GM19238 (cell line): ENCODE results near the gene ADCY10.
"Not testable (repeated sequence)": the region's sequence is repeated elsewhere in the genome, so short reads cannot be mapped to it uniquely, and the experiment has no call there.

Experiments
- DNase-seq: peaks from one replicate; pipeline ENCODE4 v3.0.0; 2011; ENCODE audit warnings: low spot score; ENCODE audit not compliant: insufficient read length

ADCY10 gene

GRCh38 chr1:167913895-167914496, at the start of gene ADCY10:
Gene ADCY10 (minus strand): TSS chr1:167914134. CDS start chr1:167905140, 8,994 bp downstream.
- no peak for DNase-seq

- DNase-seq, result no peak
Observed at GRCh38 chr1:167957710-167958109, 43.8 kb upstream of the ADCY10 start.

- no peak for DNase-seq
Observed at GRCh38 chr1:167955915-167956314, 42.0 kb upstream of the ADCY10 start.

- no peak for DNase-seq
Observed at GRCh38 chr1:167950569-167950968, 36.6 kb upstream of the ADCY10 start.

- no peak for DNase-seq
Observed at GRCh38 chr1:167949785-167950184, 35.9 kb upstream of the ADCY10 start.

GRCh38 chr1:167947733-167948132, 33.8 kb upstream of the ADCY10 start:
- no peak for DNase-seq

GRCh38 chr1:167943541-167943940, 29.6 kb upstream of the ADCY10 start:
- no peak for DNase-seq

- no peak for DNase-seq
Observed at GRCh38 chr1:167940264-167940663, 26.3 kb upstream of the ADCY10 start.

GRCh38 chr1:167938080-167938636, 24.2 kb upstream of the ADCY10 start:
- no peak for DNase-seq

GRCh38 chr1:167937709-167938010, 23.7 kb upstream of the ADCY10 start:
- no peak for DNase-seq

GRCh38 chr1:167936930-167937708, 23.2 kb upstream of the ADCY10 start, which contains the start of gene MPC2:
Gene MPC2 (minus strand): TSS chr1:167937072. CDS start chr1:167935841, 1,231 bp downstream.
- peak; percentile 35 for DNase-seq

GRCh38 chr1:167936068-167936929, 22.4 kb upstream of the ADCY10 start, which contains the start of gene DCAF6:
Gene DCAF6 (plus strand): TSS chr1:167936683. CDS start chr1:167936912, 229 bp downstream.
- peak; percentile 91 for DNase-seq

- DNase-seq, result peak; percentile 1
Observed at GRCh38 chr1:167935216-167936067, 21.5 kb upstream of the ADCY10 start.

GRCh38 chr1:167934426-167935215, 20.7 kb upstream of the ADCY10 start:
- DNase-seq, result no peak

GRCh38 chr1:167933788-167934187, 19.9 kb upstream of the ADCY10 start:
- no peak for DNase-seq

- no peak for DNase-seq
Observed at GRCh38 chr1:167929725-167930124, 15.8 kb upstream of the ADCY10 start.

GRCh38 chr1:167928919-167929318, 15.0 kb upstream of the ADCY10 start:
- not testable (repeated sequence) for DNase-seq

- no peak for DNase-seq
Observed at GRCh38 chr1:167928457-167928852, 14.5 kb upstream of the ADCY10 start.

GRCh38 chr1:167927046-167927754, 13.3 kb upstream of the ADCY10 start:
- DNase-seq, result no peak
